HG03571 (cell line): ENCODE results near the gene MT1F.
A peak's percentile ranks its signal among the peaks of the same experiment; 100 is the strongest.

Source experiments
- ATAC-seq: cut with Tn5 transposase; IDR thresholded peaks from one replicate; pipeline ENCODE4 v1.9.1; 2021; ENCODE audit not compliant: unreplicated experiment

The MT1F gene

DNA sequence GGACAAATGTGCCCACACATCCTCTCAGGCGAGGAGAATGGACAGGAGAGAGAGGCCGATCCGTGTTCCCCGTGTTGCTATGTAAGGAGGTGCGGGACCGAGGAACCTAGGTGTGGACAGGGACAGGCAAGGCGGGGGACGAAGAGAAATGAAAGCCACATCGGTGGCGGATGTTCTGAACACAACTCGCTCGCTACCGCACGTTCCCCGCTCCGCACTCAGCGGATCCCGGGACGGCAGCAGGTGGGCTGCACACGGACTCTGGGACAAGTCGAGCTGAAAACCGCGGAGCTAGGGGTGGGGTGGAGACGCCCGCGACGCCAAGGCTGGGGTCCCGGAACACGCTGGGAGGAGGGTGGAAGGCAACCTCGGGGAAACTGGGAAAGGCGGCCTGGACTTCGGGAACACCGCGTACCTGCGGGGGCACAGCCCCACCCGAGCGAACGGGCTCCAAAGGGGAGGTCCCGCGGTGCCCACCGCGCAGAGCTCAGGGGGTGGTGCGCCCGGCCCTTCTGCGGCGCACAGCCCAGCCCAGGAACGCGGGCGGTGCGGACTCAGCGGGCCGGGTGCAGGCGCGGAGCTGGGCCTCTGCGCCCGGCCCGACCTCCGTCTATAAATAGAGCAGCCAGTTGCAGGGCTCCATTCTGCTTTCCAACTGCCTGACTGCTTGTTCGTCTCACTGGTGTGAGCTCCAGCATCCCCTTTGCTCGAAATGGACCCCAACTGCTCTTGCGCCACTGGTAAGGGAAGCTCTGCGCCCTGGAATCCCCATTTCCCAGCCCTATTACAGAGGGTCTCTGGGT lies 32.4 kb upstream of the MT1F start, which contains the start of gene MT1E:
MT1E (plus strand) TSS at position 642 of the 803 bp plus-strand sequence; CDS start at position 713, 71 bp downstream.
- ATAC-seq: no peak

DNA sequence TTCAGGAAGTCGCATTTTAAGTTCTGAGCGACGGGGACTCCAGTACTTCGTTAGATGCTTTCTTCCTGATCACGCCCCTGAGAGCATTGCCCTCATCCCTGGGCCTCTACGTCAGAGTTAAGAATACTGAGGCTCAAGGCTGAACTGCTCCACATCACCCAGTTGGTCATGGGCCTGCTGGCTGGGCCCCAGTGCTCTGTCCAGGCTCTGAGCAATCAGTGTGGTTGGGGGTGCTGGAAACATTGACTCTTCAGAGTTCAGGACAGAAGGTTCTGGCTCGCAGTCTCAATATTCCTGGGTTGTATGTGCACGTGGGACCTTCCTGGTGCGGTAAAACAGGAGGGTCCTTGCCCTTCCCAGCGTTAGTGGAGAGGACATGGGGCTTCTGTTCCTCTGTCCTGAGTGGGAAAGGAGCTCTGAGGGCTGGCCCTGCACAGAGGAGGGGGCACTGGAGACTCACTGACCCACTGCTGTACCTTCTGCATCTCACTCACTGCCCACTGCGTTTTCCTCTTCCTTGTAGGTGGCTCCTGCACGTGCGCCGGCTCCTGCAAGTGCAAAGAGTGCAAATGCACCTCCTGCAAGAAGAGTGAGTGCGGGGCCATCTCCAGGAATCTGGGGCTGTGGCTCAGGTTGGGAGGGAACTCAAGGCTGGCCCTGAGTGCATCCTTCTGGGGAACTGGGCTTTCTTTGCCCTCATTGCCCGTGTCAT lies 31.7 kb upstream of the MT1F start:
- no peak for ATAC-seq

- ATAC-seq: no peak
These were observed 31.1 kb upstream of the MT1F start for GRCh38 chr16:56626685-56627084.

DNA sequence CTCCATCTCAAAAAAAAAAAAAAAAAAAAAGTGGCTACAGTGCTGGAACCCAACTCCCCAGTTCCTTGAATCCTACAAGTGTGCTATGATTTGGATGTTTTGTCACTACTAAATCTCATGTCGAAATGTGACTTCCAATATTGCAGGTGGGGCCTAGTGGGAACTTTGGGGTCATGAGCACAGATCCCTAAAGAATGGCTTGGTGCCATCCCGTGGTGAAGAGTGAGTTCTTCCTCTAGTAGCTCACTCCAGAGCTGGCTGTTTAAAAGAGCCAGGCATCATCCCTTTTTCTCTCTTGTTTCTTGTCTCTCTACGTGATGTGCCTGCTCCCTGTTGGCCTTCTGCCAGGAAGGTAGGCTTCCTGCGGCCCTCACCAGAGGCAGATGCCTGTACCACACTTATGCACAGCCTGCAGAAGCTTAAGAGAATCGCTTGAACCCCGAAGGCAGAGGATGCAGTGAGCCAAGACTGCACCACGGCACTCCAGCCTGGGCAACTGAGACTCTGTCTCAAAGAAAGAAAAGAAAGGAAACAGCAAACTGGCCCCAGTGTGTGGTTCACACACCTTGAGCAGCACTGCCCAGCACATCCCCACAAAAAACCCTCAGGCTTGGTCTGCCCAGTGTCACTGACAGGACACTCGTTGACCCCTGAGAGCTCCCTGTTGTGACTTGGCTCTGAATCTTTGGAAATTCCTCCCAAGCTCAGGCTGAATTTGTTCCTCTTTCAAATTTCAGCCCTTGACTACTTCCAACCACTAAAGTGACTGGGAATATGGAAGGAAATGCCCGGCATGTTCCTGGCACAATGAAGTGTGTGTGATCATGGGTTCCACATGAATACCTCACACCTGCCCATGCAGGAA lies 29.0 kb upstream of the MT1F start:
- no peak for ATAC-seq

- ATAC-seq: no peak
These were observed 28.2 kb upstream of the MT1F start for GRCh38 chr16:56629531-56629930.

DNA sequence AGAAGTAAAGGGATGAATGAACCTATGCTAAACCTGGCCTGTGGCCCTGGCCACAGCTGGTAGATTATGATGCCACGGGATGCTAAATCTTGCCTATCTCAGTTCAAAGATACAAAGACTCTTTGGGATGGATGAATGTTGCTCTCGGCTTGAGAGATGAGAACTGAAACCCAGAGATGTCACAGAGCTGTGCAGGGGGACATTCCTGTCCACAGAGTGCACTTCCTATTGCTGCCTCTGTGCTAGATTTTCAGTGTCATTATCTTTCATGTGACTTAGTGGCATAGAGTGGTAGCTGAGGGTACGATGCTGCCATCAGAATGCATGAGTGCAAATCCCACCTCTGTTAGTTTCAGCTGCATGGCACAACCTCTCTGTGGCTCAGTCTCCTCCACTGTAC lies 27.6 kb upstream of the MT1F start:
- peak; percentile 83 for ATAC-seq

GRCh38 chr16:56631197-56631596 lies 26.6 kb upstream of the MT1F start:
- no peak for ATAC-seq

DNA sequence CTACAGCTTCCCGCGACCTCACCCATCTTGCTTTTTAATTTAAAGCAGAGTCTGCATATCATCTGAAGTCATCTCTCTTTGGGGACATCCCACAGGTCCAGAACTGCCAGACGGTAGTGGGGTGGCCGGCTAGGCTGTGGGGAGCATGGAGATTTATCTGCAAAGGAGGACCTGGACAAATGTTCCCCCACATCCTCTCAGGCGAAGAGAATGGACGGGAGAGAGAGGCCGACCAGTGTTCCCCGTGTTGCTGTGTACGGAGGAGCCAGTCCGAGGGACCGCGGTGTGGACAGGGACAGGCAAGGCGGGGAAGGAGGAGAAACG lies 26.0 kb upstream of the MT1F start:
- ATAC-seq: no peak

- no peak for ATAC-seq
These were observed 25.5 kb upstream of the MT1F start, which contains the start of gene MT1M for GRCh38 chr16:56632156-56632847. Gene MT1M, plus strand, starts transcription at chr16:56632659. Its CDS starts 73 bp downstream, at chr16:56632732.

DNA sequence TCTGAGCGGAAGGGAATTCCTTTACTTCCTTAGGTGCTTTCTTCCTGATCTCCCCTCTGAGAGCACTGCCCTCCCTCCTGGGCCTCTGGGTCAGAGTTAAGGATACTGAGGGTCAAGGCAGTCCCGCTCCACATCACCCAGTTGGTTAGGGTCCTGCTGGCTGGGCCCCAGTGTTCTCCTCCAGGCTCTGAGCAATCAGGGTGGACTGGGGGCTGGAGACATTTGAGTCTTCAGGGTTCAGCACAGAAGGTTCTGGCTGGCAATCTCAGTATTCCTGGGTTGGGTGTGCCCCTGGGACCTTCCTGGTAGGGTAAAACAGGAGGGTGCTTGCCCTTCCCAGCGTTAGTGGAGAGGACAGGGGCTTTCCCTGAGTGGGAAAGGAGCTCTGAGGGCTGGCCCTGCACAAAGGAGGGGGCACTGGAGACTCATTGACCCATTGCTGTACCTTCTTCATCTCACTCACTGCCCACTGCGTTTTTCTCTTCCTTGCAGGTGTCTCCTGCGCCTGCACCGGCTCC lies 24.9 kb upstream of the MT1F start:
- ATAC-seq: no peak

DNA sequence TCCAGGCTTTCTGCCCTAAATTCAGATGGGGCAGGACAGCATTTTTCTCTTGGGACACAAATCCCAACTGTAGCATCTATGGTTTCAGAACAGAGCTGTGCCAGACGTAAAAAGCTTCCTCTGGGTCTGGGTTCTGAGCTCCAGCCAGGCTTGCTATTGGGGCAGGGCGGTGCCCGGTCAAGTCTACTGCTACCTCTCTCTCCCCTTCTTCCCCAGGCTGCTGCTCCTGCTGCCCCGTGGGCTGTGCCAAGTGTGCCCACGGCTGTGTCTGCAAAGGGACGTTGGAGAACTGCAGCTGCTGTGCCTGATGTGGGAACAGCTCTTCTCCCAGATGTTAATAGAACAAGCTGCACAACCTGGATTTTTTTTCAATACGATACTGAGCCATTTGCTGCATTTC lies 24.2 kb upstream of the MT1F start:
- ATAC-seq: no peak

DNA sequence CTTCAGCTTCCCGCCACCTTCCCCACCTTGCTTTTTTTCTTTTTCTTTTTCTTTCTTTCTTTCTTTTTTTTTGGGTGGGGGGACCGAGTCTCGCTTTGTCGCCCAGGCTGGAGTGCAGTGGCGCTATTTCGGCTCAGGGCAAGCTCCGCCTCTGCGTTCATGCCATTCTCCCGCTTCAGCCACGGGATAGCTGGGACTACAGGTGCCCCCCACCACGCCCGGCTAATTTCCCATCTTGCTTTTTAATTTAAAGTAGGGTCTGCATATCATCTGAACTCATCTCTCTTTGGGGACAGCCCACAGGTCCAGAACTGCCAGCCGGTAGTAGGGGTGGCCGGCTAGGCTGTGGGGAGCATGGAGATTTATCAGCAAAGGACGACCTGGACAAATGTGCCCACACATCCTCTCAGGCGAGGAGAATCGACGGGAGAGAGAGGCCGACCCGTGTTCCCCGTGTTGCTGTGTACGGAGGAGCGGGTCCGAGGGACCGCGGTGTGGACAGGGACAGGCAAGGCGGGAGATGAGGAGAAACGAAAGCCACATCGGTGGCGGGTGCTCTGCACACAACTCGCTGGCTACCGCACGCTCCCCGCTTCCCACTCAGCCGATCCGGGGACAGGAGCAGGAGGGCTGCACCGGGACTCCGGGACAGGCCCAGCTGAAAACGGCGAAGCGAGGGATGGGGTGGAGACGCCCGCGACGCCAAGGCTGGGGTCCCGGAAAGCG lies 22.9 kb upstream of the MT1F start:
- ATAC-seq: no peak

GRCh38 chr16:56635441-56635967 lies 22.3 kb upstream of the MT1F start:
- ATAC-seq: no peak

GRCh38 chr16:56636616-56637413 lies 20.9 kb upstream of the MT1F start:
- ATAC-seq: no peak

GRCh38 chr16:56637814-56638750 lies 19.7 kb upstream of the MT1F start, which contains the start of gene MT1A:
Gene MT1A, plus strand, starts transcription at chr16:56638666. Its CDS starts 73 bp downstream, at chr16:56638739.
- ATAC-seq: no peak

DNA sequence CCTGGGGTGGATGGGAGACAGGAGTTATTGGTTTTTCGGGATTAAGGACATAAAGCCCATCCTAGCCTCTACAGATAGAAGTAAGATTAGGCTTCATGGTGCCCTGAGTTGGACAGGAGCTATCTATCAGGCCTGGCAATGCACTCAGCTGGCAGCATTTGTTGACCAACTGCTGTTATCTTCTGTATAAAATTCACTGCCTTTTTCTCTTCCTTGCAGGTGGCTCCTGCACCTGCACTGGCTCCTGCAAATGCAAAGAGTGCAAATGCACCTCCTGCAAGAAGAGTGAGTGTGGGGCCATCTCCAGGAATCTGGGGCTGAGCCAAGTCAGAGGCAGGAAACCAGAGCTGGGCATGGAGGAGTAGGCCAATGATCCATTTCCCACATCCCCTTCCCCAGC lies 18.7 kb upstream of the MT1F start:
- no peak for ATAC-seq

DNA sequence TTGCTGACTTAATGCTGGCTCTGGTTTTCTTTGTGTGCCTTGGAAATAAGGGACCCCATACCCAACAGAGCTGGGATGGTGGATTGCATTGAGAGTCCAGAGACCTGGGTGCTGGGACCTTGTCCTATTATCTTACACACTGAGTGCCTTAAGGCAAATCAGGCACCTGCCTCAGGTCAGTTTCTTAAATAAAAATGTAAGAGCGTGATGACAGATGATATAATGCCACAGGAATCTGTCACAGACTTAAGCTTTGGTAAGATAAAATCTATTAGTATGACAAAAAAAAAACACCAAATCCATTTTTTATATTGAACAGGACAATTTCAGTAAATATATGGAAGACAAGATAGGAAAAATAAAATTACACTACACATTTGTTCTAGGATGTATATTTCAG lies 17.7 kb upstream of the MT1F start:
- no peak for ATAC-seq

DNA sequence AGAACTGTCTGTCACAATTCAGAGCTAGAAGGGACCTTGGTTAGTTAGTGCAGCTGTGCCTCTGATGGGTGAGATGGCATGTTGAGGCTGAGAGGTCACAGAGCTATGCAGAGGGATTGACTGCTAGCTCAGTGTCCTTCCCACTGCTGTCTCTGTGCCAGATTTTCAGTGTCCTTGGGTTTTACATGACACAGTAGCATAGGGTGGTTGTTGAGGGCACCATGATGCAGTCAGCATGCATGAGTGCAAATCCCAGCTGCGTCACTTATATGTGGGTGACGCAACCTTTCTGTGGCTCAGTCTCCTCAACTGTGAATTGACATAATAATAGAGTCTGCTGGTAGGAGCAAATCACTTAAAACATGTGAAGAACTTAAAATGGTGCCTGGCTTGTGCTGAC lies 16.6 kb upstream of the MT1F start:
- no peak for ATAC-seq
